MG63 (cell line): ENCODE measurements around the gene NUDT14. TPM values are rescaled to one million over a fixed set of nuclear protein-coding genes. Genes with fewer than 3 reads are reported as not detected.

Experiments
- DNase-seq: peaks from one replicate; pipeline ENCODE4 v3.0.0-alpha.2; 2020
- H3K27me3 ChIP-seq: fragments of 250-450 bp; sonication (Bioruptor Pico); 2 replicates; pipeline ENCODE4 v1.5.1; 2020; ENCODE audit warnings: mild to moderate bottlenecking, moderate library complexity
- H3K36me3 ChIP-seq: fragments of 250-450 bp; sonication (Bioruptor Pico); 2 replicates; pipeline ENCODE4 v1.5.1; 2020; ENCODE audit warnings: mild to moderate bottlenecking, moderate library complexity
- H3K4me3 ChIP-seq: fragments of 250-450 bp; sonication (Bioruptor Pico); 2 replicates; pipeline ENCODE4 v1.5.1; 2020; ENCODE audit warnings: mild to moderate bottlenecking, moderate library complexity
- H3K9me3 ChIP-seq: fragments of 250-450 bp; sonication (Bioruptor Pico); 2 replicates; pipeline ENCODE4 v1.5.1; 2020; ENCODE audit warnings: mild to moderate bottlenecking, moderate library complexity
- total RNA-seq: library from RNA; depleted of rRNA; stranded (reverse); fragments of >200 nt; shearing (Covaris generic); gene quantifications from 2 replicates; pipeline ENCODE4 v1.2.3, GENCODE V29; 2014; ENCODE audit warnings: low replicate concordance

NUDT14 gene
- total RNA-seq, 1 experiment from 2014 or later: 10.0 TPM

GRCh38 chr14:105216490-105217247, 35.6 kb upstream of the NUDT14 start:
- Histone ChIP-seq H3K9me3 (no peaks in the 10 kb centered on the region), H3K36me3 (no peaks in the 10 kb centered on the region), H3K27me3 (no peaks in the 10 kb centered on the region), H3K4me3 (no peak overlapping the region)
- DNase-seq: no peak

GRCh38 chr14:105215602-105216001, 34.5 kb upstream of the NUDT14 start:
- no peaks in the 10 kb centered on the region for H3K36me3 ChIP-seq
- DNase-seq: no peak
- H3K9me3 ChIP-seq: no peaks in the 10 kb centered on the region

GRCh38 chr14:105214324-105214915, 33.3 kb upstream of the NUDT14 start:
- Histone ChIP-seq H3K27me3 (no peaks in the 10 kb centered on the region), H3K9me3 (no peaks in the 10 kb centered on the region), H3K4me3 (no peak overlapping the region), H3K36me3 (no peaks in the 10 kb centered on the region)
- DNase-seq: no peak

More at GRCh38 chr14:105215602-105216001, 34.5 kb upstream of the NUDT14 start:
- Histone ChIP-seq H3K4me3 (no peak overlapping the region), H3K27me3 (no peaks in the 10 kb centered on the region)

- no peaks in the 10 kb centered on the region for H3K27me3 ChIP-seq
- no peaks in the 10 kb centered on the region for H3K36me3 ChIP-seq
- DNase-seq: no peak
- H3K9me3 ChIP-seq: no peaks in the 10 kb centered on the region
- no peak overlapping the region for H3K4me3 ChIP-seq
Measured at GRCh38 chr14:105213361-105213760, 32.2 kb upstream of the NUDT14 start.

- DNase-seq: no peak
- Histone ChIP-seq H3K9me3 (no peaks in the 10 kb centered on the region), H3K27me3 (no peaks in the 10 kb centered on the region), H3K36me3 (no peaks in the 10 kb centered on the region), H3K4me3 (no peak overlapping the region)
Measured at GRCh38 chr14:105212541-105213300, 31.6 kb upstream of the NUDT14 start.

GRCh38 chr14:105211758-105212089, 30.6 kb upstream of the NUDT14 start:
- no peaks in the 10 kb centered on the region for H3K36me3 ChIP-seq
- no peak overlapping the region for H3K4me3 ChIP-seq
- no peaks in the 10 kb centered on the region for H3K9me3 ChIP-seq
- no peak for DNase-seq
- no peaks in the 10 kb centered on the region for H3K27me3 ChIP-seq

GRCh38 chr14:105211086-105211757, 30.1 kb upstream of the NUDT14 start:
- H3K9me3 ChIP-seq: no peaks in the 10 kb centered on the region
- no peak for DNase-seq
- no peaks in the 10 kb centered on the region for H3K36me3 ChIP-seq
- H3K4me3 ChIP-seq: no peak overlapping the region
- no peaks in the 10 kb centered on the region for H3K27me3 ChIP-seq

GRCh38 chr14:105210266-105211025, 29.3 kb upstream of the NUDT14 start:
- Histone ChIP-seq H3K9me3 (no peaks in the 10 kb centered on the region), H3K4me3 (no peak overlapping the region), H3K36me3 (no peaks in the 10 kb centered on the region), H3K27me3 (no peaks in the 10 kb centered on the region)
- no peak for DNase-seq

- Histone ChIP-seq H3K27me3 (no peaks in the 10 kb centered on the region), H3K4me3 (no peak overlapping the region), H3K9me3 (no peaks in the 10 kb centered on the region), H3K36me3 (no peaks in the 10 kb centered on the region)
- DNase-seq: no peak
Measured at GRCh38 chr14:105209646-105210045, 28.5 kb upstream of the NUDT14 start.

- H3K4me3 ChIP-seq: no peak overlapping the region
Measured at GRCh38 chr14:105209091-105209490, 28.0 kb upstream of the NUDT14 start.

GRCh38 chr14:105208738-105209075, 27.6 kb upstream of the NUDT14 start:
- H3K4me3 ChIP-seq: no peak overlapping the region
- no peaks in the 10 kb centered on the region for H3K36me3 ChIP-seq
- no peaks in the 10 kb centered on the region for H3K9me3 ChIP-seq
- no peaks in the 10 kb centered on the region for H3K27me3 ChIP-seq
- no peak for DNase-seq

More at GRCh38 chr14:105209091-105209490, 28.0 kb upstream of the NUDT14 start:
- H3K27me3 ChIP-seq: no peaks in the 10 kb centered on the region
- no peak for DNase-seq
- H3K36me3 ChIP-seq: no peaks in the 10 kb centered on the region
- no peaks in the 10 kb centered on the region for H3K9me3 ChIP-seq

GRCh38 chr14:105207996-105208737, 27.1 kb upstream of the NUDT14 start:
- Histone ChIP-seq H3K4me3 (no peak overlapping the region), H3K27me3 (no peaks in the 10 kb centered on the region), H3K36me3 (no peaks in the 10 kb centered on the region), H3K9me3 (no peaks in the 10 kb centered on the region)
- no peak for DNase-seq

- Histone ChIP-seq H3K27me3 (no peaks in the 10 kb centered on the region), H3K36me3 (no peaks in the 10 kb centered on the region), H3K4me3 (no peak overlapping the region), H3K9me3 (no peaks in the 10 kb centered on the region)
- no peak for DNase-seq
Measured at GRCh38 chr14:105207460-105207901, 26.4 kb upstream of the NUDT14 start.

GRCh38 chr14:105206873-105207272, 25.8 kb upstream of the NUDT14 start:
- no peaks in the 10 kb centered on the region for H3K27me3 ChIP-seq
- DNase-seq: no peak
- H3K36me3 ChIP-seq: no peaks in the 10 kb centered on the region
- no peak overlapping the region for H3K4me3 ChIP-seq
- H3K9me3 ChIP-seq: no peaks in the 10 kb centered on the region

GRCh38 chr14:105205673-105206208, 24.6 kb upstream of the NUDT14 start:
- DNase-seq: peak; percentile 38
- H3K4me3 ChIP-seq: no peak overlapping the region
- no peaks in the 10 kb centered on the region for H3K36me3 ChIP-seq
- H3K27me3 ChIP-seq: no peaks in the 10 kb centered on the region
- no peaks in the 10 kb centered on the region for H3K9me3 ChIP-seq
